Activated T-helper 1 cell treated with anti-CD3 and anti-CD28 coated beads, Interleukin-12 subunit alpha, Interleukin-12 subunit beta, Interleukin-2, Interleukin-4 antibody, amounts not matched to agents 30 ng/mL and 10 ng/mL and 1 ng/mL, durations not matched to agents 14 hours and 24 hours and 36 hours (primary cell): Measurements from ENCODE around the gene SCAMP3. TPM values are rescaled to one million over a fixed set of nuclear protein-coding genes. Genes with fewer than 3 reads are reported as not detected.
"Not testable (repeated sequence)": the region's sequence is repeated elsewhere in the genome, so short reads cannot be mapped to it uniquely, and the experiment has no call there.

ENCODE experiments used
- DNase-seq: peaks from one replicate; pipeline ENCODE4 v3.0.0; 2021; ENCODE audit warnings: low spot score
- H3K27ac Mint-ChIP-seq: one replicate; pipeline ENCODE4 v1.8.0; 2021; ENCODE audit warnings: mild to moderate bottlenecking, mixed read lengths
- H3K27me3 Mint-ChIP-seq: one replicate; pipeline ENCODE4 v1.8.0; 2022; ENCODE audit warnings: mild to moderate bottlenecking, moderate library complexity, mixed read lengths; ENCODE audit not compliant: insufficient read depth
- H3K36me3 Mint-ChIP-seq: one replicate; pipeline ENCODE4 v1.8.0; 2021; ENCODE audit warnings: low read depth, mixed read lengths
- H3K4me1 Mint-ChIP-seq: one replicate; pipeline ENCODE4 v1.8.0; 2021; ENCODE audit warnings: low read depth, mixed read lengths
- H3K4me3 Mint-ChIP-seq: one replicate; pipeline ENCODE4 v1.8.0; 2021; ENCODE audit warnings: mild to moderate bottlenecking, moderate library complexity, mixed read lengths
- H3K9me3 Mint-ChIP-seq: one replicate; pipeline ENCODE4 v1.8.0; 2021; ENCODE audit warnings: mixed read lengths
- intact Hi-C: fragments of 100-400 bp; cut with micrococcal nuclease; formaldehyde crosslinking; loops from one replicate; pipeline ENCODE4 v1.15.1; 2024
- total RNA-seq: library from RNA; stranded (reverse); gene quantifications from 2 replicates; pipeline ENCODE4 v1.2.3, GENCODE V29; 2022

SCAMP3 gene
- total RNA-seq, 1 donor from 2014 or later = 168 TPM

- DNase-seq = peak; percentile 98
- H3K27ac Mint-ChIP-seq = peak overlapping the region; percentile 92
- peak overlapping the region; percentile 95 for H3K4me3 Mint-ChIP-seq
- peaks cover 15% of the 10 kb centered on the region for H3K4me1 Mint-ChIP-seq
- H3K36me3 Mint-ChIP-seq = peaks cover 4% of the 10 kb centered on the region
- intact Hi-C loops = loop anchor here (1.0 to 2.0 kb wide), 6 partner anchors 14 to 87 kb away; partner anchors contain the start of genes CLK2, DPM3, KRTCAP2 and SCAMP3
- H3K27me3 Mint-ChIP-seq = no peaks in the 10 kb centered on the region
- no peaks in the 10 kb centered on the region for H3K9me3 Mint-ChIP-seq
Observed at GRCh38 chr1:155227261-155228095, 34.7 kb downstream of the SCAMP3 start.

GRCh38 chr1:155226910-155227260 is 35.3 kb downstream of the SCAMP3 start:
- Mint-ChIP-seq H3K4me3 (peak overlapping the region; percentile 95), H3K36me3 (peaks cover 4% of the 10 kb centered on the region), H3K27me3 (no peaks in the 10 kb centered on the region), H3K9me3 (no peaks in the 10 kb centered on the region), H3K4me1 (peaks cover 15% of the 10 kb centered on the region), H3K27ac (peak overlapping the region; percentile 92)
- intact Hi-C loops = loop anchor here (1.0 to 2.0 kb wide), 8 partner anchors 14 to 86 kb away; partner anchors contain the start of genes CLK2, DPM3, KRTCAP2 and SCAMP3
- DNase-seq = no peak

GRCh38 chr1:155226188-155226909 is 35.8 kb downstream of the SCAMP3 start:
- intact Hi-C loops = loop anchor here (1.0 to 2.0 kb wide), 4 partner anchors 19 to 86 kb away; partner anchors contain the start of genes CLK2, DPM3 and THBS3
- peak; percentile 70 for DNase-seq
- Mint-ChIP-seq H3K36me3 (peaks cover 4% of the 10 kb centered on the region), H3K9me3 (no peaks in the 10 kb centered on the region), H3K4me1 (peaks cover 15% of the 10 kb centered on the region), H3K4me3 (peak overlapping the region; percentile 95), H3K27me3 (no peaks in the 10 kb centered on the region), H3K27ac (peak overlapping the region; percentile 92)

- peaks cover 20% of the 10 kb centered on the region for H3K4me1 Mint-ChIP-seq
- H3K27ac Mint-ChIP-seq, DNase-seq, H3K36me3 Mint-ChIP-seq, H3K9me3 Mint-ChIP-seq, H3K27me3 Mint-ChIP-seq, intact Hi-C loops: not testable (repeated sequence)
- H3K4me3 Mint-ChIP-seq = peak overlapping the region; percentile 95
Observed at GRCh38 chr1:155225404-155225759, 36.8 kb downstream of the SCAMP3 start.

DNA sequence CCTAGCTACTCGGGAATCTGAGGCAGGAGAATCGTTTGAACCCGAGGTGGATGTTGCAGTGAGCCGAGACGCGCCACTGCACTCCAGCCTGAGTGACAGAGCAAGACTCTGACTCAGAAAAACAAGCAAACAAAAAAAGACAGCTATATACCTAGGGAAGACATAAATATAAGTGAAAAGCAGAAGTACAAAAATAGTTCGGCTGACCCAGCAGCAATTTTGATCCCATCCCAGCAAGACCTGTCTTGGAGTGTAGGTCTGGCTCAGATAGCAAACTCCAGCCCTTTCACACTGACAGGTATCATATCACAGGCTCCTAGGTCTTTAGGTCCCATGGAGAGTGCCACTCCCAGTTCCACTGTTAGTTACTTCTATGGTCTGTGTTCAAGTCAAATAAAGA is 39.1 kb downstream of the SCAMP3 start:
- no peak for DNase-seq
- peak overlapping the region; percentile 44 for H3K27ac Mint-ChIP-seq
- no peaks in the 10 kb centered on the region for H3K9me3 Mint-ChIP-seq
- no peaks in the 10 kb centered on the region for H3K27me3 Mint-ChIP-seq
- H3K4me3 Mint-ChIP-seq = no peak overlapping the region
- intact Hi-C loops = no loop called here
- H3K4me1 Mint-ChIP-seq = peaks cover 36% of the 10 kb centered on the region
- peaks cover 7% of the 10 kb centered on the region for H3K36me3 Mint-ChIP-seq

DNA sequence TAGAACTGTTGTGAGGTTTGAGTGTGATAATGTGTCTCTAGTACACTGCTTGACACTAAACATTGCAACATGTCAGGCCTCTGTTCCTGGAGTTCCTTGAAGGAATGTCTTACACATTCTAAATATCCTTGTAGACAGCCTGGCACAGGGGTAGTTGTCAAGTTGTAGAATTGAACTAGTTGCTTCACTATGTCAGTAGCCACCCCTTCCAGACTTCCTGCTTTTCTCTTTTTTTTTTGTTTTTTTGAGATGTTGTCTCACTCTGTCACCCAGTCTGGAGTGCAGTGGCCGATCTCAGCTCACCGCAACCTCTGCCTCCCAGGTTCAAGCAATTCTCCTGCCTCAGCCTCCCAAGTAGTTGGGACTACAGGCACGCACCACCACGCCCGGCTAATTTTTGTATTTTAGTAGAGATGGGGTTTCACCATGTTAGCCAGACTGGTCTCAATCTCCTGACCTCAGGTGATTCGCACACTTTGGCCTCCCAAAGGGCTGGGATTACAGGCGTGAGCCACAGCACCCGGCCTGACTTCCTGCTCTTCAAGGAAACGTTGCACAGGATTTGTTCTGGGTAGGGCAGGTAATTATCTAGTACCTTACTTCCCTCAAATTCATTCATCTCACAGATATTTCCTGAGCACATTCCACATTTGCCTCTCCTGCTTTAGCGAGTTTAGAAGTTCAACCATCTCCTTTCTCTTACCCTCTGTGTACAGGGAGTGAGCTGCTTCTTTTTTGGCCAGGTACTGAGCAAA is 41.8 kb downstream of the SCAMP3 start:
- H3K27me3 Mint-ChIP-seq, intact Hi-C loops, H3K4me3 Mint-ChIP-seq: not testable (repeated sequence)

GRCh38 chr1:155219592-155220031 is 42.5 kb downstream of the SCAMP3 start:
- intact Hi-C loops = no loop called here
- Mint-ChIP-seq H3K4me1 (peaks cover 27% of the 10 kb centered on the region), H3K27ac (peak overlapping the region; percentile 53), H3K36me3 (peaks cover 7% of the 10 kb centered on the region), H3K27me3 (no peaks in the 10 kb centered on the region), H3K4me3 (no peak overlapping the region), H3K9me3 (no peaks in the 10 kb centered on the region)
- DNase-seq = no peak

More for the DNA sequence above, 41.8 kb downstream of the SCAMP3 start:
- H3K36me3 Mint-ChIP-seq, H3K9me3 Mint-ChIP-seq, DNase-seq: not testable (repeated sequence)
- peaks cover 22% of the 10 kb centered on the region for H3K4me1 Mint-ChIP-seq
- H3K27ac Mint-ChIP-seq = peak overlapping the region; percentile 52

DNA sequence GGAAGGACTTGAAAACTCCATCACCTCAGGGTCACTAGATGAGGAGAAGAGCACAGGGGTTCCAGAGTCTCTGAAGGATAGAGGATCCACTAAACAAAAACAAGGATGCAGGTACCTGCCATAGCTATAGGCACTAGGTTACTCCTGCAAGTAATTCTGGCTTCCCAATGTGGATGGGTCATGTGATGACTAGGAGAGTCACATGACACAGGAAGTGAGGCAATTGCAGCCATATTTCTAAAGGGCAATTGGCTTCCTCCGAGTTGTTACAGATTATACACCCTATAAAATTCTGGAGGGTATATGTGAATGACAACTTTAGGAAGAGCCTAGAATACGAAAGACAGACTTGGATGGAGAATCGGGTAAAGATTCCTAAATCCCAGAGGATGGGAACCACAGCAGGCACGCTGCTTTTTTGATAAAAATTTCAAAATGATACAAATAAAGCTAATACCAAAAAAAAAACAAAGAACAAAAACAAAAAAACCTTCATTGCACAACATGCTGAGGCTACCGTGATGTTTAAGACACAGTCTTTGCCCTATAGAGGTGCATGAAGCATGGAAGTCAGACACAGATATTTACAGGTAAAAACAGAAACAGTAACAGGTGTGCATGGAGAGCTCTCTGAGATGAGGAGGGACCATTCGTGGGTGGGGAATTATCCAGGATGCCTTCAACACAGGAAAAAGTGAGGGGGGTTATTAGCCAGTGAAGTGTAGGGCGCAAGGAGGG is 43.1 kb downstream of the SCAMP3 start:
- Mint-ChIP-seq H3K9me3 (no peaks in the 10 kb centered on the region), H3K4me1 (peaks cover 27% of the 10 kb centered on the region), H3K27ac (peak overlapping the region; percentile 78), H3K36me3 (peaks cover 7% of the 10 kb centered on the region), H3K27me3 (no peaks in the 10 kb centered on the region), H3K4me3 (peak overlapping the region; percentile 68)
- intact Hi-C loops = no loop called here
- DNase-seq = no peak

DNA sequence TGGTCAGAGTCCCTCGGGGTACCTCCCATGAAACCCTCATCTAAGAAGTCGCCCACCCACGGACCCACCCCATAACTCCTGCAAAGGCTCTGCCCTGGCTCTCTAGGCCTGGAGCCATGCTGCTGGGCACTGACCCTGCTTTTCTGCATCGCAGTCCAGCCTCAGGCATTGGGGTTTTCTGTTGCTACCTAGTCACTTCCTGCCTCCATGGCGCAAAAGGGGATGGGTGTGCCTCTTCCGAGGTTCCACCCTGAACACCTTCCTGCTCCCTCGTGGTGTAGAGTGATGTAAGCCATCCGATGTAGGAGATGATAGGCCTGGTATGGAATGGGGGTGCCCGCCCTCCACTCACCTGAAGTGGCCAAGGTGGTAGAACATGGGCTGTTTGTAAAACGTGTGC is 47.5 kb downstream of the SCAMP3 start:
- peak overlapping the region; percentile 82 for H3K27ac Mint-ChIP-seq
- H3K4me3 Mint-ChIP-seq, H3K27me3 Mint-ChIP-seq, H3K9me3 Mint-ChIP-seq, H3K36me3 Mint-ChIP-seq, DNase-seq, intact Hi-C loops: not testable (repeated sequence)
- peaks cover 20% of the 10 kb centered on the region for H3K4me1 Mint-ChIP-seq

DNA sequence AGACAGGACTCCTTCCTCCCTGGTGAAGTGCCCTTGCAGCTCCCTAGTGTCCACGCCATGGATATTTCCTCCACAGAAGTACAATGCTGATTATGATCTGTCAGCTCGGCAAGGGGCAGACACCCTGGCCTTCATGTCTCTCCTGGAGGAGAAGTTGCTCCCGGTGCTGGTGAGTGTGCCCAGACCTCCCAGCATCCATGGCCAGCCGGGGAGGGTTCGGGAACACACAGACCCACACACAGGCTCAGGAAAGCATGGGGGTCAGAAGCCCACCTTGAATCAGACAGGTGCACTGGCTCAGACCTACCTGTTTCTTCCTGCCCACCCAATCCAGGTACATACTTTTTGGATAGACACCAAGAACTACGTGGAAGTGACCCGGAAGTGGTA is 50.1 kb downstream of the SCAMP3 start:
- H3K27ac Mint-ChIP-seq, intact Hi-C loops: not testable (repeated sequence)
- peaks cover 26% of the 10 kb centered on the region for H3K4me1 Mint-ChIP-seq

GRCh38 chr1:155211381-155212050 is 50.6 kb downstream of the SCAMP3 start:
- H3K9me3 Mint-ChIP-seq, H3K27me3 Mint-ChIP-seq, intact Hi-C loops, H3K36me3 Mint-ChIP-seq, H3K27ac Mint-ChIP-seq, H3K4me3 Mint-ChIP-seq, DNase-seq: not testable (repeated sequence)
- H3K4me1 Mint-ChIP-seq = peaks cover 31% of the 10 kb centered on the region

More for the DNA sequence above, 50.1 kb downstream of the SCAMP3 start:
- not testable (repeated sequence) for H3K27me3 Mint-ChIP-seq, H3K4me3 Mint-ChIP-seq, H3K9me3 Mint-ChIP-seq, H3K36me3 Mint-ChIP-seq, DNase-seq
